A549 (cell line): ENCODE measurements around the gene SLC41A1. TPM values are rescaled to one million over a fixed set of nuclear protein-coding genes. Genes with fewer than 3 reads are reported as not detected.

Experiments used
- ATAC-seq, 2 experiments: fragments of 200-7000 bp in 1 of 2; fragments of >200 bp in 1 of 2; cut with Nextera tagmentation in 1 of 2; cut with Tn5 transposase in 1 of 2; 3 replicates each; pipeline versions ENCODE4 v1.8.0 to v1.9.1; 2018 to 2020; ENCODE audit warnings: mild to moderate bottlenecking in 1 of 2, moderate library complexity in 1 of 2
- CTCF ChIA-PET: fragments of 300-600 bp; sonication (Branson Sonifier 250); formaldehyde crosslinking; extraction: SDS; loops from one replicate; lab custom pipeline; 2021; ENCODE audit warnings: antibody characterized with exemption, inconsistent platforms; lab: Yijun Ruan, JAX
- POLR2A ChIA-PET: fragments of 350-600 bp; formaldehyde crosslinking; extraction: SDS; loops from one replicate; lab custom pipeline; 2021; ENCODE audit warnings: antibody characterized with exemption, inconsistent platforms; lab: Yijun Ruan, JAX
- DNase-seq, 2 experiments: peaks; one replicate each; pipeline versions ENCODE4 v3.0.0 to v3.0.0-alpha.2; 2011 to 2016; ENCODE audit warnings: low read depth in 1 of 2, low spot score in 1 of 2
- FAIRE-seq: peaks from 2 replicates; lab custom pipeline; 2011; peaks lifted over from hg19 to GRCh38; lab: Jason Lieb, UNC
- H3K27ac ChIP-seq, 2 experiments: fragments of >200 bp; sonication (Bioruptor Twin); formaldehyde crosslinking; 3 replicates each; pipeline ENCODE4 v1.5.1; 2016 to 2017
- H3K4me1 ChIP-seq: fragments of >200 bp; sonication (Bioruptor Twin); formaldehyde crosslinking; 3 replicates; pipeline ENCODE4 v1.6.1; 2016
- H3K4me2 ChIP-seq: fragments of >200 bp; sonication (Bioruptor Twin); formaldehyde crosslinking; 3 replicates; pipeline ENCODE4 v1.6.1; 2016
- H3K4me3 ChIP-seq: fragments of >200 bp; sonication (Bioruptor Twin); formaldehyde crosslinking; 3 replicates; pipeline ENCODE4 v1.5.1; 2016
- H3K9me3 ChIP-seq: fragments of >200 bp; sonication (Bioruptor Twin); formaldehyde crosslinking; 3 replicates; pipeline ENCODE4 v1.6.1; 2016
- ATOH8 ChIP-seq: fragments of 250-450 bp; sonication (Bioruptor Pico); IDR thresholded peaks from 2 replicates; pipeline ENCODE4 v1.5.0; 2020; ENCODE audit warnings: low read depth, mild to moderate bottlenecking, moderate library complexity
- CBX8 ChIP-seq: fragments of 200-600 bp; sonication (generic); IDR thresholded peaks from 2 replicates; pipeline ENCODE4 v1.6.1; 2016
- CEBPB ChIP-seq, 2 experiments: fragments of >200 bp in 1 of 2; sonication (Bioruptor Twin) in 1 of 2; formaldehyde crosslinking in 1 of 2; IDR thresholded peaks; 2 replicates each; pipeline ENCODE4 v1.6.1; 2012 to 2016
- E2F6 ChIP-seq: IDR thresholded peaks from 2 replicates; pipeline ENCODE4 v1.6.1; 2012; ENCODE audit warnings: low read depth, borderline replicate concordance
- EHF ChIP-seq: fragments of 250-450 bp; sonication (Bioruptor Pico); IDR thresholded peaks from 2 replicates; pipeline ENCODE4 v1.5.0; 2020; ENCODE audit warnings: mild to moderate bottlenecking
- ESRRA ChIP-seq: fragments of 150-350 bp; IDR thresholded peaks from 2 replicates; pipeline ENCODE4 v1.6.1; 2014; ENCODE audit warnings: mild to moderate bottlenecking, low read length, borderline replicate concordance
- FOSB ChIP-seq: fragments of 250-450 bp; sonication (Bioruptor Pico); IDR thresholded peaks from 2 replicates; pipeline ENCODE4 v1.5.0; 2020; ENCODE audit warnings: mild to moderate bottlenecking, moderate library complexity
- FOSL2 ChIP-seq, 2 experiments: fragments of 450-650 bp in 1 of 2; fragments of >200 bp in 1 of 2; sonication (Bioruptor Twin) in 1 of 2; formaldehyde crosslinking; IDR thresholded peaks; 2 replicates each; pipeline versions ENCODE4 v1.5.0 to v1.6.1; 2016 to 2020; ENCODE audit warnings: mild to moderate bottlenecking in 1 of 2, moderate library complexity in 1 of 2
- HOXA7 ChIP-seq: fragments of 250-450 bp; sonication (Bioruptor Pico); IDR thresholded peaks from 2 replicates; pipeline ENCODE4 v1.5.0; 2020; ENCODE audit warnings: mild to moderate bottlenecking, moderate library complexity
- HOXB13 ChIP-seq: fragments of 250-450 bp; sonication (Bioruptor Pico); IDR thresholded peaks from 2 replicates; pipeline ENCODE4 v1.5.0; 2020; ENCODE audit warnings: low read depth, mild to moderate bottlenecking, moderate library complexity
- HOXB5 ChIP-seq: fragments of 250-450 bp; sonication (Bioruptor Pico); IDR thresholded peaks from 2 replicates; pipeline ENCODE4 v1.5.0; 2020; ENCODE audit warnings: mild to moderate bottlenecking, moderate library complexity
- JUN ChIP-seq, 2 experiments: fragments of >200 bp; sonication (Bioruptor Twin); formaldehyde crosslinking; IDR thresholded peaks; 2 replicates in 1 of 2; 3 replicates in 1 of 2; pipeline ENCODE4 v1.6.1; 2016 to 2017
- KDM1A ChIP-seq: fragments of 200-600 bp; sonication (generic); IDR thresholded peaks from 2 replicates; pipeline ENCODE4 v1.6.1; 2016; ENCODE audit warnings: low read depth, mild to moderate bottlenecking
- KDM5A ChIP-seq: fragments of 200-600 bp; sonication (generic); IDR thresholded peaks from 2 replicates; pipeline ENCODE4 v1.6.1; 2016; ENCODE audit warnings: antibody characterized with exemption, mild to moderate bottlenecking
- MAFK ChIP-seq: fragments of 450-650 bp; IDR thresholded peaks from 2 replicates; pipeline ENCODE4 v1.6.1; 2014; ENCODE audit not compliant: partially characterized antibody
- MAX ChIP-seq: IDR thresholded peaks from 2 replicates; pipeline ENCODE4 v1.6.1; 2012
- NFE2L2 ChIP-seq: fragments of 150-350 bp; conservative IDR thresholded peaks from 2 replicates; pipeline ENCODE4 v1.6.1; 2014; ENCODE audit warnings: low read length
- NR3C1 ChIP-seq: fragments of >200 bp; sonication (Bioruptor Twin); formaldehyde crosslinking; IDR thresholded peaks from 3 replicates; pipeline ENCODE4 v1.6.1; 2017
- PHF8 ChIP-seq: fragments of 200-600 bp; sonication (generic); IDR thresholded peaks from 2 replicates; pipeline ENCODE4 v1.6.1; 2016; ENCODE audit warnings: low read depth, mild to moderate bottlenecking, antibody characterized with exemption, moderate library complexity, borderline replicate concordance
- RARB ChIP-seq: fragments of 250-450 bp; sonication (Bioruptor Pico); IDR thresholded peaks from 2 replicates; pipeline ENCODE4 v1.8.0; 2021; ENCODE audit warnings: mild to moderate bottlenecking, moderate library complexity
- RFX5 ChIP-seq: fragments of 450-650 bp; IDR thresholded peaks from 2 replicates; pipeline ENCODE4 v1.7.1; 2014; ENCODE audit warnings: antibody characterized with exemption, mild to moderate bottlenecking, moderate library complexity
- SMC3 ChIP-seq: fragments of >200 bp; sonication (Bioruptor Twin); formaldehyde crosslinking; IDR thresholded peaks from 3 replicates; pipeline ENCODE4 v1.6.1; 2018; ENCODE audit warnings: inconsistent platforms
- SREBF2 ChIP-seq: fragments of 450-650 bp; IDR thresholded peaks from 2 replicates; pipeline ENCODE4 v1.6.1; 2014; ENCODE audit warnings: mild to moderate bottlenecking, moderate library complexity
- ZC3H11A ChIP-seq: fragments of 450-650 bp; IDR thresholded peaks from 2 replicates; pipeline ENCODE4 v1.6.1; 2014; ENCODE audit warnings: antibody characterized with exemption, mild to moderate bottlenecking
- ZNF302 ChIP-seq: fragments of 250-450 bp; sonication (Bioruptor Pico); IDR thresholded peaks from 2 replicates; pipeline ENCODE4 v1.9.0; 2021; ENCODE audit warnings: inconsistent platforms, mild to moderate bottlenecking, moderate library complexity
- WGBS: methylation state at CpG from one replicate; pipeline ENCODE4 v1.1.6; 2017; ENCODE audit errors: missing lambda C conversion rate; 5-methylcytosine and 5-hydroxymethylcytosine counted together
- polyA plus RNA-seq, 4 experiments: library from polyadenylated mRNA; depleted of rRNA in 3 of 4; stranded (reverse); fragments of >200 nt; fragmentation: RNase III in 1 of 4; extraction: RNeasy Plus Mini Kit Qiagen cat#74134 plus additional on column Dnase treatment in 1 of 4; gene quantifications; 2 replicates in 3 of 4; 3 replicates in 1 of 4; pipeline ENCODE4 v1.2.3, GENCODE V29; 2011 to 2017
- TF ChIP-seq, protein P1 (sequence below): fragments of 150-350 bp; IDR thresholded peaks from 2 replicates; pipeline ENCODE4 v1.6.1; 2014; ENCODE audit warnings: low read depth, mild to moderate bottlenecking, low read length

Gene SLC41A1
- polyA plus RNA-seq, 2 of the 4 experiments (the other 2 are of a cell fraction) = 25.6 to 26.0 TPM

DNA sequence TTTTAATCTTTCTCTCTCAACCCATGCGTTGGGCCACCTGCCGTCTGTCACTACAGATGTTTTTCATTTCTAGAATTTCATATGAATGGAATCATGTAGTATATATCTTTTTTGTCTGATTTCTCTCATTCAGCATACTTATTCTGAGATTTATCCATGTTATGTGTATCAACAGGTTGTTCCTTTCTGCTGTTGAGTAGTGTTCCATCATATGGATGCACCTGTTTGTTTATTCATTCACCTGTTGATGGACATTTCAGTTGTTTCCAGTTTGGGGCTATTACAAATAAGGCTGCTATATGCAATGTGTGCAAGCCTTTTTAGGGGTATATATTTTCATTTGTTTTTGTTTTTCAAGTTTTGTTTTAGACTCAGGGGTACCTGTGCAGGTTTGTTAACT, 9.4 kb upstream of the SLC41A1 start (continued):
- TF ChIP-seq ATOH8 (CRISPR knock-in tag) = no peak
- no peak for TF ChIP-seq EHF (CRISPR knock-in tag)
- TF ChIP-seq NR3C1 = no peak

DNA sequence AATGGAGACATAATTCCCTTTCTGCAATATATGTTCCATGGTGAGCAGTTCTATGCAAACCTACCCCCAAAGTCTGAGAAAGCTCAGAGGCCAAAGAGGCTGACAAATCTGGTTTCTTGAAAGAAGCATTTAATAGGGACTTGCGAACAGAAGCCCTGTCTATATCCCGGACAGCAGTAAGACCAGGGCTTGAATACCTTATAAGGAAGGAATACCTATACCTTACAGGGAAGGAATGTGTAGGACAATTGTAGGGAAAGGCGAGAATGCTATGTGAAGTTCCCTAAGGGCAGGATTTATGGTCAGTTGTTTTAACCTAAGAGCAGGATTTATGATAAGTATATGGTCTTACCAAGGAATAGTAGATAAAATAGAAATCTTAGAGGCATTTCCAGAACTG, 5.0 kb upstream of the SLC41A1 start:
- no peak for DNase-seq
- peaks cover 8% of the 10 kb centered on the region for H3K4me1 ChIP-seq
- H3K4me3 ChIP-seq = no peak overlapping the region
- ATAC-seq = no peak
- FAIRE-seq = no peak
- CTCF ChIA-PET = interaction anchor here (1.6 to 1.7 kb wide), 2 partner anchors 26 to 159 kb away, joined by 4 to 5 read pairs; no protein-coding TSS in a partner anchor
- no peak for TF ChIP-seq RARB (CRISPR knock-in tag)
- no peak for TF ChIP-seq KDM1A
- no peak for TF ChIP-seq E2F6
- TF ChIP-seq MAX = no peak
- no peak for TF ChIP-seq PHF8
- TF ChIP-seq ATOH8 (CRISPR knock-in tag) = no peak
- no peak for TF ChIP-seq KDM5A
- TF ChIP-seq HOXB5 (CRISPR knock-in tag) = no peak
- TF ChIP-seq CEBPB (IDR thresholded peaks at IDR 0.05) = no peak
- no peak for TF ChIP-seq NFE2L2
- TF ChIP-seq CBX8 = no peak
- TF ChIP-seq ESRRA = no peak
- no peak for TF ChIP-seq MAFK
- TF ChIP-seq FOSL2 (IDR thresholded peaks at IDR 0.05) = no peak
- TF ChIP-seq FOSL2 (CRISPR knock-in tag; IDR thresholded peaks at IDR 0.05) = no peak
- TF ChIP-seq EHF (CRISPR knock-in tag) = no peak
- TF ChIP-seq RFX5 = no peak
- TF ChIP-seq JUN (IDR thresholded peaks at IDR 0.05) = no peak
- TF ChIP-seq, protein P1, sequence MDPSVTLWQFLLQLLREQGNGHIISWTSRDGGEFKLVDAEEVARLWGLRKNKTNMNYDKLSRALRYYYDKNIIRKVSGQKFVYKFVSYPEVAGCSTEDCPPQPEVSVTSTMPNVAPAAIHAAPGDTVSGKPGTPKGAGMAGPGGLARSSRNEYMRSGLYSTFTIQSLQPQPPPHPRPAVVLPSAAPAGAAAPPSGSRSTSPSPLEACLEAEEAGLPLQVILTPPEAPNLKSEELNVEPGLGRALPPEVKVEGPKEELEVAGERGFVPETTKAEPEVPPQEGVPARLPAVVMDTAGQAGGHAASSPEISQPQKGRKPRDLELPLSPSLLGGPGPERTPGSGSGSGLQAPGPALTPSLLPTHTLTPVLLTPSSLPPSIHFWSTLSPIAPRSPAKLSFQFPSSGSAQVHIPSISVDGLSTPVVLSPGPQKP = no peak
- no peak for TF ChIP-seq ZNF302 (CRISPR knock-in tag)
- TF ChIP-seq, all 56 proteins: peak for 0
- POLR2A ChIA-PET = no interaction called here
- Histone ChIP-seq H3K9me3 (no peaks in the 10 kb centered on the region), H3K27ac (no peak overlapping the region), H3K4me2 (no peak overlapping the region)
- 92% methylated on average over 3 of the region's 3 CpGs for whole genome bisulfite sequencing

GRCh38 chr1:205817364-205817763, 4.4 kb upstream of the SLC41A1 start:
- POLR2A ChIA-PET = no interaction called here
- no peak for DNase-seq

More at GRCh38 chr1:205817364-205817763, 4.4 kb upstream of the SLC41A1 start:
- Histone ChIP-seq H3K4me3 (no peak overlapping the region), H3K4me1 (peaks cover 8% of the 10 kb centered on the region), H3K27ac (no peak overlapping the region), H3K4me2 (no peak overlapping the region), H3K9me3 (no peaks in the 10 kb centered on the region)
- CTCF ChIA-PET = interaction anchor here (0.9 to 2.0 kb wide), 6 partner anchors 25 to 160 kb away, joined by 3 to 6 read pairs (median 4); no protein-coding TSS in a partner anchor
- TF ChIP-seq MAFK (no peak), SREBF2 (no peak), SMC3 (no peak), HOXA7 (CRISPR knock-in tag) (no peak), ESRRA (no peak), ZC3H11A (no peak), E2F6 (no peak), FOSB (CRISPR knock-in tag) (no peak), HOXB13 (CRISPR knock-in tag) (no peak)
- ATAC-seq (no peak), FAIRE-seq (no peak)
- 82% methylated on average over 3 of the region's 3 CpGs for WGBS
